Ramos (cell line): ENCODE data around the gene ZNF646.

Experiments used
- in situ Hi-C: fragments of 300-500 bp; cut with MboI; formaldehyde crosslinking; loops from one replicate; pipeline ENCODE4 v1.14.3; 2022; ENCODE audit warnings: low sequenced_read_pairs; ENCODE audit not compliant: unreplicated experiment

The ZNF646 gene

DNA sequence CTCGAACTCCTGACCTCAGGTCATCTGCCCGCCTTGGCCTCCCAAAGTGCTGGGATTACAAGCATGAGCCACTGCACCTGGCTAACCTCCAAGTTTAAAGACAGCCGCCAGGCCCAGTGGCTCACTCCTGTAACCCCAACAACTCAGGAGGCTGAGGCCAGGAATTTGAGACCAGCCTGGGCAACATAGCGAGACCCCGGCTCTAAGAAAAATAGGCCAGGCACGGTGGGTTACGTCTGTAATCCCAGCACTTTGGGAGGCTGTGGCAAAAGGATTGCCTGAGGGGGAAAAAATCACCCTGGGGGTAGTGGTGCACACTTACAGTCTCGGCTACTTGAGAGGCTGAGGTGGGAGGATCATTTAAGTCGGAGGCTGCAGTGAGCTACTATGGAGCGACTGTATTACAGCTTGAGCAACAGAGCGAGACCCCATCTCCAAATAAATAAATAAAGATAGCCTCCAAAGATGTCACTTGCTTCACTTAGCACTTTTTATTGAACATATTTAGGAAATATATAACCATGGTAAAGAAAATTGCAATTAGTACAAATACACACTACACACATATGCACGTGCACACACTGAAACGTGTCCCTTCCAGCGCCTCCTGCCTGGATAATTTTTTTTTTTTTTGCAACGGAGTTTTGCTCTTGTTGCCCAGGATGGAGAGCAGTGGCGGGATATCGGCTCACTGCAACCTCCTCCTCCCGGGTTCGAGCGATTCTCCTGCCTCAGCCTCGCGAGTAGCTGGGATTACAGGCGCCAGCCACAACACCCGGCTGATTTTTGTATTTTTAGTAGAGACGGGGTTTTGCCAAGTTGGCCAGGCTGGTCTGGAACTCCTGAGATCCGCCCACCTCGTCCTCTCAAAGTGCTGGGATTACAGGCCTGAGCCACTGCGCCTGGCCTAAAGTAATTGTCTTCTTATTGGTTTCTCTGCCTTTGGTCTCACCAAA, 32.6 kb downstream of the ZNF646 start:
- in situ Hi-C loops: no loop called here

DNA sequence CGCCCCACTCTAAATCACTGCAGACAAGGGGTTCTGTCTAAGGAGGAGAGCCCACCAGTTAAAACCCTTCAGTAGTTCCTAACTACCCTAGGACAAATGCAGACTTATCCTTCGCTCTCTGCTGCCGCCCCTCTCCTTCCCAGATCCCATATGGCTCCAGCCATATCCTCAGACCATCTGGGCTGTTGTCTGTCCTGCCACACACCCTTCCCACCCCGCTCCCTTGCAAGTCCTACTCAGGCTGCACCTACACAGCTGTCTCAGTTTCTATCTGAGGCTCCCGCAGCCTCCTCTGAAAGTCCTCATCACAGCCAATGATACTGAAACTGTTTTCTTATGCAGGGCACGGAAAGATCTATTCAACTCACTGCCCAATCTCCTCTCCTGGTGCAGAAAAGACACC, 33.2 kb downstream of the ZNF646 start:
- in situ Hi-C loops: no loop called here

DNA sequence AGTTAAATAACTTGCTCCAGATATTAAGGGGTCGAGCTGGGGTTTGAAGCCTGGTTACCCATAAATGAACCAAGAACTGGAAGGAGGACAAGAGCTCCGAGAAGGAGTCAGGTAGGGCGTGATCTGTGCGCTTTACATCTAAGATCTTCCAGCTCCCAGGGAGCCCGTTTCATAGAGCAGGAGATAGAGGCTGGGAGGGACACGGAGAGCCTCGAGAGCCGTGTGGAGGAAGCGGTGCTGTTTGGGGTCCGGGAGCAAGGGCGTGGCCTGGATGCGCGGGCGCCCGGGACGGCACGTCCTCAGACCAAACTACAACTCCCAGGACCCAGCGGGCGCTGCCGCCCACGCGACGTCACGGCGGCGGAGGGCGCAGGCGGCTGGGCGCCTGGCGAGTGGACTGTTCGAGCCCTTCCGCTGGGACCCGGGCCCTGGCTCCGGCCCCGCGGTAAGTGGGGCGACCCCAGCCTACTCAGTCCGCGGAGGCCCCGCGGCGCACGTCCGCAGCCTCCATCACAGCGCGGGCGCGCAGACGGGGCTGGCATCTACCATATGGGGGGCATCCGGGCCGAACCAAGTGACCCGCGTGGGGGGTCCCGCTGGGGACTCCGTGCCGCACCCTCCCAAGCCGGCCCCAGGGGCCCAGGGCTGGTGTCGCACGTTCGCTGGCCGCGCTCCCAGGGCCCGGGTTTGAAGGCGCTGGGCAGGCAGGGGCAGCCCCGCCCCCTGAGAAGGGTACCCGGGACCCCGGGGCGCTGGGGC, 34.0 kb downstream of the ZNF646 start, which contains the start of gene BCKDK:
Gene BCKDK (plus strand): TSS at position 352 of the 759 bp plus-strand sequence. CDS start 838 bp downstream, outside the sequence.
- in situ Hi-C loops: no loop called here

DNA sequence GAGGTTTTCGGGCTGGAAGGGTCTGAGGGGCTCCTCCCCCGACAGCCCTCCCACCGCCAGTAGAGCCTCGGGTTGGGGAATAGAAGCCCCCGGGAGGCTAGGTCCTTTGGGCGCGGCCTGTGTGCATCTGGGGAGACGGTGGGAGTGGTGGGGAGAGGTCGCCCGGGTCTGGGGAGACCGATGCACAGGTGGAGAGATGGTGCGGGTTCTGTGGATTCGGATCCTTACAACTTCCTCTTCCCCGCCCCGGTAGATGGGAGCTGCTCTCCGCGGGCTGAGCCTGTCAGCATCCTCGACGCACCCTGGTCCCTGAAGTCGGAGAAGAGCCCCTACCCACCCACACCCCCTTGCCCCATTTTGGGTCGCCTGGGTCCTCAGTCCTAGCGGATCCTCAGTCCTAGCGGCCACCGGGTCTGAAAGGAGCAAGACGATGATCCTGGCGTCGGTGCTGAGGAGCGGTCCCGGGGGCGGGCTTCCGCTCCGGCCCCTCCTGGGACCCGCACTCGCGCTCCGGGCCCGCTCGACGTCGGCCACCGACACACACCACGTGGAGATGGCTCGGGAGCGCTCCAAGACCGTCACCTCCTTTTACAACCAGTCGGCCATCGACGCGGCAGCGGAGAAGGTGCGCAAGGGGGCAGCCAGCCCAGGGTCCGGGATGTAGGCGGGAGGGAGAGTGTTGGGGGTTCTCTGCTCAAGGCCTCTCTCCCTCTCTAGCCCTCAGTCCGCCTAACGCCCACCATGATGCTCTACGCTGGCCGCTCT, 34.8 kb downstream of the ZNF646 start:
- in situ Hi-C loops: no loop called here

DNA sequence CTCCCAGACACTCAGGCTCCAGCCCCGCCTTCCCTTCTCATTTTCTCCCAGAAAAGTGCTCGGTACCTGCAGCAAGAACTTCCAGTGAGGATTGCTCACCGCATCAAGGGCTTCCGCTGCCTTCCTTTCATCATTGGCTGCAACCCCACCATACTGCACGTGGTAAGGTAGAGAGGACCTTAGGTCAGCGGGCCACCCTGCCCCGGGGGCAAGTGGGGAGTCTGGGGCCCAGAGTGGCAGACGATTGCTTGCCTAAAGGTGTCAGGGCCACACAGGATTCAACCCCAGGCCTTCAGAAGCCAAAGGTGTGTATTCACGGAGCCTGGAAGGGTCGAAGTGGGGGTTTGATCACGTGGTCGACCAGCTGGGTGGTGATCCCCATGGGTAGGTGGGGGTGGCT, 35.4 kb downstream of the ZNF646 start:
- in situ Hi-C loops: no loop called here

- in situ Hi-C loops: no loop called here
These were observed 36.1 kb downstream of the ZNF646 start for GRCh38 chr16:31110106-31111034.

DNA sequence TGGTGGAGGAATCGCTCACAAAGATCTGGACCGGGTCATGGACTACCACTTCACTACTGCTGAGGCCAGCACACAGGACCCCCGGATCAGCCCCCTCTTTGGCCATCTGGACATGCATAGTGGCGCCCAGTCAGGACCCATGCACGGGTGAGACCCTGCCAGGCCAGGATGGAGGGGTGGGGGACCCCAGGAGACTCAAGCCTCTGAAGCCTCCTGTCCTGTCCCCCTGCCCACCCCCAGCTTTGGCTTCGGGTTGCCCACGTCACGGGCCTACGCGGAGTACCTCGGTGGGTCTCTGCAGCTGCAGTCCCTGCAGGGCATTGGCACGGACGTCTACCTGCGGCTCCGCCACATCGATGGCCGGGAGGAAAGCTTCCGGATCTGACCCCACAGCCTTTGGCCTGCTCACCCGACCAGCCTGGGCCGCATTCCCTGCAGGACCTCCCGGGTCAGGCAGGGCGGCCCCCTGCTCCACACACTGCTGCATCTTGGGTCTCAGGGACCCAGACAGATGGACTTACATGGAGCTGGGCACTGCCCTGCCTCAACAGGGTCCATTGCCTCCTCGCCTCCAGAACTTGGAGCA, 37.8 kb downstream of the ZNF646 start:
- in situ Hi-C loops: no loop called here

DNA sequence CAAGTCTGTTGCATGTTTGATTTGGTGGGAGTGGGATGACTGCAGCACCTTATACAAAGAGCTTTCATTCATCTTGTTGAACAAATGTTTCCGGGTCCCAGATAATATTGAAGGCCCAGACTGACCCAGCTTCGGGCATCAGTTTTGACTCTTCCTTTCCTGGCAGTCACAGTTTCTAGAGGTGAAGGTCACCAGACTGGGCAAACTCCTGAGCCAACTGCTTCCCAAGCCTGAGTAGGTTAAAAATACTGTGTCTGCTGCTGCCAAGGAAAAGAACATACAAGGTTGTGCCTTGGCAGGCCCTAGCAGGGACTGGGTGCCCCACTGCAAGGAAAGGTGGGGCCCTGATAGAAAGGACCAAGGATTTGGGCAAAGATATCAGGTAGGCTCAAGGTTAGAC, 38.5 kb downstream of the ZNF646 start:
- in situ Hi-C loops: no loop called here

GRCh38 chr16:31113121-31114120, 39.2 kb downstream of the ZNF646 start:
- in situ Hi-C loops: no loop called here

- in situ Hi-C loops: no loop called here
These were observed 40.2 kb downstream of the ZNF646 start for GRCh38 chr16:31114468-31114867.

DNA sequence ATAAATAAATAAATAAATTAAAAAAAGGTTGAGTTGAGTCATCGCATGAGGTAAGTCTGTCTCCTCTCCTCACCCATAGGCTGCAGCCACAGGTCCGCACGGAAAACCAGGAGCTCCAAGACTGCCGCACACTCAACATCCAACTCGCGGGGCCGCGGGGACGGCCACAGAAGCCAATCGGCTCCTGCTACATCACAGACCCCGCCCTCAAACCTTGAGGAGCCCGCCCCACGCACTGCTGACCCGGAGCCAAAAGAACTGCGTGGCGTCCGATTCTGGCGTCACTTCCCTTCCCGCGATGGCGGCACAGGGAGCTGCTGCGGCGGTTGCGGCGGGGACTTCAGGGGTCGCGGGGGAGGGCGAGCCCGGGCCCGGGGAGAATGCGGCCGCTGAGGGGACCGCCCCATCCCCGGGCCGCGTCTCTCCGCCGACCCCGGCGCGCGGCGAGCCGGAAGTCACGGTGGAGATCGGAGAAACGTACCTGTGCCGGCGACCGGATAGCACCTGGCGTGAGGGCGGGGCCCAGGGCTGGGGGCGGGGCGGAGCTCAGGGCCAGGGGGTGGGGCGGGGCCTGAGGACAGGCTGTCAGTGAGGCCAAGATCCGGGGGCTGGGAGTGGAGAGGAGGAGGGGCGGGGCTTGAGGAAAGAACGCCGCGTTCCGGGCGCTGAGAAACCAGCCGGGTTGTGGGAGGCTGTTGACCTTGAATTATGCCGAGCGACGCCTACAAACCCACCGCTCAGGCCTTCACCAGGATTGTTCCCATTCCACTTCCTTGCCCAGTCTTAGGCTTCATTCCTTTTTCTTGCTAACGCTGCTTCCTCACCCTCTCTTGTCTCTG, 43.4 kb downstream of the ZNF646 start, which contains the start of gene KAT8:
Gene KAT8 (plus strand): TSS at position 281 of the 839 bp plus-strand sequence. CDS start 18 bp downstream, at position 299.
- in situ Hi-C loops: no loop called here

- in situ Hi-C loops: no loop called here
These were observed 44.3 kb downstream of the ZNF646 start for GRCh38 chr16:31118223-31119155.

- in situ Hi-C loops: no loop called here
These were observed 45.9 kb downstream of the ZNF646 start for GRCh38 chr16:31120129-31120528.

- in situ Hi-C loops: no loop called here
These were observed 51.6 kb downstream of the ZNF646 start for GRCh38 chr16:31125844-31126243.

DNA sequence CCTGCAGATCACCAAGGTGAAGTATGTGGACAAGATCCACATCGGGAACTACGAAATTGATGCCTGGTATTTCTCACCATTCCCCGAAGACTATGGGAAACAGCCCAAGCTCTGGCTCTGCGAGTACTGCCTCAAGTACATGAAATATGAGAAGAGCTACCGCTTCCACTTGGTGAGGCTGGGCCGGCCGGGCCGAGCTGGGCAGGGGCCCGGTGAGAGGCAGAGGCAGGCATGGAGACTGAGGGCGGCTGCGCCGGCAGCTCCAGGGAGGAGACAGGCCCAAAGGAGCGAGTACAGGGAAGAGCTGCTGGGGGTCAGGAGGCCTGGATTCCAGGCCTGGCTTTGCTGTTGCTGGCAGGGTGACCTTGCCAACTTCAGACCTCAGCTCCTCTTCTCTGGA, 53.0 kb downstream of the ZNF646 start:
- in situ Hi-C loops: no loop called here
